Left lung (tissue), 10 donors: Measurements from ENCODE around the gene SRL. TPM values are rescaled to one million over a fixed set of nuclear protein-coding genes. Genes with fewer than 3 reads are reported as not detected.
"Not testable (repeated sequence)": the region's sequence is repeated elsewhere in the genome, so short reads cannot be mapped to it uniquely, and the experiment has no call there.

ENCODE experiments used
- ATAC-seq: fragments of 200-7000 bp; cut with Tn5 transposase; one replicate; pipeline ENCODE4 v1.9.1; 2020; ENCODE audit warnings: moderate library complexity
- DNase-seq, 4 donors: peaks; one replicate each; pipeline ENCODE4 v3.0.0-alpha.2; 2013 to 2020
- H3K27ac ChIP-seq, 2 donors: fragments of 200-600 bp; sonication (generic) in 1 of 2; one replicate each; pipeline versions ENCODE4 v1.5.0 to v1.8.0; 2020 to 2021
- H3K27me3 ChIP-seq, 2 donors: fragments of 200-600 bp; sonication (generic) in 1 of 2; one replicate each; pipeline versions ENCODE4 v1.5.0 to v1.8.0; 2020 to 2021
- H3K36me3 ChIP-seq, 2 donors: fragments of 200-600 bp; sonication (generic) in 1 of 2; one replicate each; pipeline versions ENCODE4 v1.5.0 to v1.8.0; 2020 to 2021
- H3K4me1 ChIP-seq, 2 donors: fragments of 200-600 bp; one replicate each; pipeline ENCODE4 v1.8.0; 2021
- H3K4me3 ChIP-seq, 2 donors: fragments of 200-600 bp; sonication (generic) in 1 of 2; one replicate each; pipeline versions ENCODE4 v1.5.0 to v1.8.0; 2020 to 2021; ENCODE audit warnings: mild to moderate bottlenecking in 1 of 2
- H3K9me3 ChIP-seq, 2 donors: fragments of 200-600 bp; sonication (generic) in 1 of 2; one replicate each; pipeline versions ENCODE4 v1.5.0 to v1.8.0; 2020 to 2021
- CTCF ChIP-seq, 2 donors: fragments of 200-600 bp; sonication (generic) in 1 of 2; IDR thresholded peaks; one replicate each; pipeline versions ENCODE4 v1.5.0 to v1.8.0; 2021; ENCODE audit warnings: antibody characterized with exemption in 2 of 2
- intact Hi-C, 2 donors: fragments of 100-400 bp; cut with DNase I; formaldehyde crosslinking; loops; one replicate each; pipeline versions ENCODE4 v1.11.2 to v1.14.2; 2022
- polyA plus RNA-seq, 6 donors: library from polyadenylated mRNA; unstranded; fragments of 120-200 nt; gene quantifications; one replicate each; pipeline ENCODE4 v1.2.1, GENCODE V29; 2013; ENCODE audit not compliant: insufficient read length in 6 of 6
- total RNA-seq, 2 donors: library from RNA; stranded (reverse); fragmentation: NEBNext Ultra II Directional; extraction: Animal tissue kit (Norgen Biotek cat#: 25700); gene quantifications; one replicate each; pipeline ENCODE4 v1.2.1, GENCODE V29; 2021
- donor health status: DM: no; HTN: yes; CAD: no.
- donor health status: DM: no; HTN: no; CAD: no.

Gene SRL
- total and polyA plus RNA-seq, 8 donors, result 0.82 to 6.5 (median 5.7) TPM

GRCh38 chr16:4158143-4159093, 83.5 kb downstream of the SRL start:
- intact Hi-C loops, result no loop called here
- Histone ChIP-seq H3K4me3 (no peak overlapping the region), H3K27ac (no peak overlapping the region), H3K27me3 (no peaks in the 10 kb centered on the region), H3K4me1 (no peaks in the 10 kb centered on the region), H3K36me3 (no peaks in the 10 kb centered on the region), H3K9me3 (no peaks in the 10 kb centered on the region)
- no peak for ATAC-seq
- no peak for DNase-seq
- TF ChIP-seq CTCF (IDR thresholded peaks at IDR 0.05), result no peak

GRCh38 chr16:4157376-4157825, 84.5 kb downstream of the SRL start:
- intact Hi-C loops, result no loop called here
- ATAC-seq (no peak), DNase-seq (no peak)
- H3K27ac ChIP-seq, result no peak overlapping the region
- H3K4me3 ChIP-seq, result no peak overlapping the region
- no peaks in the 10 kb centered on the region for H3K27me3 ChIP-seq
- no peaks in the 10 kb centered on the region for H3K36me3 ChIP-seq
- no peak for TF ChIP-seq CTCF (IDR thresholded peaks at IDR 0.05)
- no peaks in the 10 kb centered on the region for H3K4me1 ChIP-seq
- no peaks in the 10 kb centered on the region for H3K9me3 ChIP-seq

GRCh38 chr16:4156503-4156902, 85.4 kb downstream of the SRL start:
- H3K4me3 ChIP-seq, H3K4me1 ChIP-seq, ATAC-seq, H3K36me3 ChIP-seq, H3K9me3 ChIP-seq, H3K27me3 ChIP-seq, intact Hi-C loops, DNase-seq, H3K27ac ChIP-seq: not testable (repeated sequence)

- H3K27ac ChIP-seq, H3K27me3 ChIP-seq, ATAC-seq, H3K4me1 ChIP-seq, H3K4me3 ChIP-seq, intact Hi-C loops, H3K9me3 ChIP-seq, H3K36me3 ChIP-seq, DNase-seq: not testable (repeated sequence)
These were observed 88.5 kb downstream of the SRL start for GRCh38 chr16:4153364-4153763.

- no peak for TF ChIP-seq CTCF (IDR thresholded peaks at IDR 0.05)
- DNase-seq (no peak), ATAC-seq (no peak)
- Histone ChIP-seq H3K4me1 (no peaks in the 10 kb centered on the region), H3K36me3 (no peaks in the 10 kb centered on the region), H3K9me3 (no peaks in the 10 kb centered on the region), H3K4me3 (no peak overlapping the region), H3K27ac (no peak overlapping the region), H3K27me3 (no peaks in the 10 kb centered on the region)
- intact Hi-C loops, result no loop called here
These were observed 89.6 kb downstream of the SRL start for GRCh38 chr16:4152267-4152666.

GRCh38 chr16:4147236-4147635, 94.6 kb downstream of the SRL start:
- TF ChIP-seq CTCF (IDR thresholded peaks at IDR 0.05), result no peak
- no peak for ATAC-seq

More at GRCh38 chr16:4147236-4147635, 94.6 kb downstream of the SRL start:
- intact Hi-C loops, result no loop called here
- Histone ChIP-seq H3K4me1 (no peaks in the 10 kb centered on the region), H3K4me3 (no peak overlapping the region), H3K9me3 (no peaks in the 10 kb centered on the region), H3K36me3 (no peaks in the 10 kb centered on the region), H3K27me3 (no peaks in the 10 kb centered on the region), H3K27ac (no peak overlapping the region)
- no peak for DNase-seq
